HG02981 (cell line): ENCODE measurements around the gene TGFBR3L.

Experiments used
- ATAC-seq: cut with Tn5 transposase; IDR thresholded peaks from one replicate; pipeline ENCODE4 v1.9.1; 2021; ENCODE audit warnings: mild to moderate bottlenecking, moderate library complexity; ENCODE audit not compliant: unreplicated experiment

TGFBR3L gene

GRCh38 chr19:7914598-7915045 is at the start of gene TGFBR3L:
TSS of gene TGFBR3L (plus strand) at chr19:7914830.
- ATAC-seq, result no peak

- ATAC-seq, result no peak
Observed at GRCh38 chr19:7865262-7865911, 49.2 kb upstream of the TGFBR3L start.

- ATAC-seq, result no peak
Observed at GRCh38 chr19:7866399-7867091, 48.1 kb upstream of the TGFBR3L start.

- ATAC-seq, result no peak
Observed at GRCh38 chr19:7867092-7867844, 47.4 kb upstream of the TGFBR3L start.

GRCh38 chr19:7868326-7868670 is 46.3 kb upstream of the TGFBR3L start:
- no peak for ATAC-seq

- peak; percentile 48 for ATAC-seq
Observed at GRCh38 chr19:7868671-7869452, 45.8 kb upstream of the TGFBR3L start.

- ATAC-seq, result peak; percentile 42
Observed at GRCh38 chr19:7869453-7869909, 45.1 kb upstream of the TGFBR3L start.

GRCh38 chr19:7869910-7870511 is 44.6 kb upstream of the TGFBR3L start:
- no peak for ATAC-seq

GRCh38 chr19:7870571-7871436 is 43.8 kb upstream of the TGFBR3L start:
- no peak for ATAC-seq

- no peak for ATAC-seq
Observed at GRCh38 chr19:7871437-7872305, 43.0 kb upstream of the TGFBR3L start.

GRCh38 chr19:7872306-7873204 is 42.1 kb upstream of the TGFBR3L start:
- no peak for ATAC-seq

GRCh38 chr19:7873304-7874075 is 41.1 kb upstream of the TGFBR3L start:
- no peak for ATAC-seq

GRCh38 chr19:7874076-7874896 is 40.3 kb upstream of the TGFBR3L start, which contains the start of gene PRR36:
TSS of gene PRR36 (minus strand) at chr19:7874390. CDS start at chr19:7873689, 701 bp downstream.
- ATAC-seq, result no peak

- no peak for ATAC-seq
Observed at GRCh38 chr19:7874897-7875273, 39.7 kb upstream of the TGFBR3L start.

GRCh38 chr19:7877249-7877836 is 37.3 kb upstream of the TGFBR3L start:
- ATAC-seq, result no peak
